IPS-20b (cell line): Measurements from ENCODE around the gene TMPRSS4.

Experiments used
- H3K27ac ChIP-seq: one replicate; pipeline ENCODE4 v1.5.1; 2013; ENCODE audit warnings: low read length
- H3K27me3 ChIP-seq: 2 replicates; pipeline ENCODE4 v1.6.1; 2013; ENCODE audit warnings: mild to moderate bottlenecking, low read length, inconsistent platforms; ENCODE audit not compliant: insufficient read depth
- H3K36me3 ChIP-seq: 2 replicates; pipeline ENCODE4 v1.6.1; 2013; ENCODE audit warnings: low read depth, mild to moderate bottlenecking, inconsistent platforms, low read length, moderate library complexity; ENCODE audit not compliant: insufficient read depth
- H3K4me1 ChIP-seq: 2 replicates; pipeline ENCODE4 v1.6.1; 2013; ENCODE audit warnings: mild to moderate bottlenecking, control low read depth, inconsistent platforms, low read length, moderate library complexity; ENCODE audit not compliant: insufficient read depth
- H3K4me3 ChIP-seq: 2 replicates; pipeline ENCODE4 v1.5.1; 2013; ENCODE audit warnings: mild to moderate bottlenecking, low read length, inconsistent platforms
- H3K9ac ChIP-seq: 2 replicates; pipeline ENCODE4 v1.6.1; 2013; ENCODE audit warnings: low read depth, mild to moderate bottlenecking, inconsistent platforms, low read length, moderate library complexity
- H3K9me3 ChIP-seq: 2 replicates; pipeline ENCODE4 v1.6.1; 2013; ENCODE audit warnings: mild to moderate bottlenecking, low read depth, low read length, inconsistent platforms; ENCODE audit not compliant: insufficient read depth

The TMPRSS4 gene

GRCh38 chr11:118168316-118168715 lies 91.4 kb downstream of the TMPRSS4 start:
- peaks cover 91% of the 10 kb centered on the region for H3K27me3 ChIP-seq
- H3K9ac ChIP-seq: no peak overlapping the region
- H3K27ac ChIP-seq: no peak overlapping the region
- H3K4me3 ChIP-seq: no peak overlapping the region
- H3K36me3 ChIP-seq: no peaks in the 10 kb centered on the region
- no peaks in the 10 kb centered on the region for H3K9me3 ChIP-seq
- H3K4me1 ChIP-seq: peaks cover 8% of the 10 kb centered on the region; the same call in 1 of the 2 replicates

- H3K4me3 ChIP-seq: no peak overlapping the region
- no peaks in the 10 kb centered on the region for H3K36me3 ChIP-seq
- H3K9me3 ChIP-seq: no peaks in the 10 kb centered on the region
- H3K27ac ChIP-seq: no peak overlapping the region
- H3K9ac ChIP-seq: no peak overlapping the region
- peaks cover 91% of the 10 kb centered on the region for H3K27me3 ChIP-seq
- H3K4me1 ChIP-seq: peaks cover 8% of the 10 kb centered on the region; the same call in 1 of the 2 replicates
Measured at GRCh38 chr11:118168751-118169150, 91.9 kb downstream of the TMPRSS4 start.

- Histone ChIP-seq H3K27me3 (peaks cover 91% of the 10 kb centered on the region), H3K4me1 (peaks cover 8% of the 10 kb centered on the region; the same call in 1 of the 2 replicates), H3K9me3 (no peaks in the 10 kb centered on the region)
Measured at GRCh38 chr11:118169300-118170140, 92.6 kb downstream of the TMPRSS4 start.

GRCh38 chr11:118170231-118170630 lies 93.4 kb downstream of the TMPRSS4 start:
- Histone ChIP-seq H3K27me3 (peaks cover 95% of the 10 kb centered on the region), H3K4me1 (peaks cover 11% of the 10 kb centered on the region), H3K36me3 (no peaks in the 10 kb centered on the region), H3K4me3 (no peak overlapping the region), H3K27ac (no peak overlapping the region), H3K9me3 (no peaks in the 10 kb centered on the region), H3K9ac (no peak overlapping the region)

More at GRCh38 chr11:118169300-118170140, 92.6 kb downstream of the TMPRSS4 start:
- H3K9ac ChIP-seq: no peak overlapping the region
- no peak overlapping the region for H3K27ac ChIP-seq
- H3K4me3 ChIP-seq: no peak overlapping the region
- H3K36me3 ChIP-seq: no peaks in the 10 kb centered on the region

- Histone ChIP-seq H3K27me3 (peaks cover 99% of the 10 kb centered on the region), H3K27ac (no peak overlapping the region), H3K36me3 (no peaks in the 10 kb centered on the region), H3K4me1 (peaks cover 17% of the 10 kb centered on the region), H3K9me3 (no peaks in the 10 kb centered on the region), H3K9ac (no peak overlapping the region), H3K4me3 (peak overlapping the region; percentile 78)
Measured at GRCh38 chr11:118170882-118171268, 94.0 kb downstream of the TMPRSS4 start.
